Upper lobe of left lung (tissue), 6 donors: ENCODE data around the gene PRDM16. TPM values are rescaled to one million over a fixed set of nuclear protein-coding genes. Genes with fewer than 3 reads are reported as not detected.

Source experiments
- ATAC-seq, 2 donors: fragments of 200-7000 bp; cut with Tn5 transposase; one replicate each; pipeline ENCODE4 v1.9.1; 2022; ENCODE audit warnings: mild to moderate bottlenecking in 2 of 2, moderate library complexity in 2 of 2; ENCODE audit not compliant: low FRiP score in 2 of 2
- DNase-seq, 2 donors: peaks; one replicate each; pipeline ENCODE4 v3.0.0-alpha.2; 2019 to 2020
- H3K27ac ChIP-seq, 4 donors: fragments of 200-600 bp; sonication (generic); one replicate each; pipeline ENCODE4 v1.5.1; 2016 to 2019
- H3K27me3 ChIP-seq, 4 donors: fragments of 200-600 bp; sonication (generic); one replicate each; pipeline ENCODE4 v1.5.1; 2017 to 2019
- H3K36me3 ChIP-seq, 4 donors: fragments of 200-600 bp; sonication (generic); one replicate each; pipeline ENCODE4 v1.5.1; 2016 to 2019
- H3K4me1 ChIP-seq, 4 donors: fragments of 200-600 bp; sonication (generic); one replicate each; pipeline ENCODE4 v1.5.1; 2018 to 2019
- H3K4me3 ChIP-seq, 4 donors: fragments of 200-600 bp; sonication (generic); one replicate each; pipeline ENCODE4 v1.5.1; 2017 to 2019; ENCODE audit warnings: mild to moderate bottlenecking in 2 of 4, moderate library complexity in 1 of 4
- H3K9me3 ChIP-seq, 4 donors: fragments of 200-600 bp; sonication (generic); one replicate each; pipeline ENCODE4 v1.5.1; 2018 to 2019
- CTCF ChIP-seq, 6 experiments: fragments of 450-650 bp in 4 of 6; fragments of 200-600 bp in 2 of 6; sonication (generic) in 2 of 6; IDR thresholded peaks; one replicate each; pipeline ENCODE4 v1.5.1; 2016 to 2019; ENCODE audit warnings: antibody characterized with exemption in 6 of 6
- EP300 ChIP-seq, 4 donors: sonication (generic); formaldehyde crosslinking; IDR thresholded peaks; one replicate each; pipeline ENCODE4 v1.5.1; 2017; ENCODE audit warnings: antibody characterized with exemption in 4 of 4, control low read depth in 2 of 4
- POLR2A ChIP-seq, 4 donors: fragments of 450-650 bp; IDR thresholded peaks; one replicate each; pipeline ENCODE4 v1.5.1; 2016 to 2017; ENCODE audit warnings: antibody characterized with exemption in 4 of 4, mild to moderate bottlenecking in 2 of 4
- POLR2AphosphoS5 ChIP-seq, 2 donors: sonication (generic); formaldehyde crosslinking; IDR thresholded peaks; one replicate each; pipeline ENCODE4 v1.5.1; 2017; ENCODE audit warnings: antibody characterized with exemption in 2 of 2
- WGBS, 2 donors: methylation state at CpG; one replicate each; pipeline ENCODE4 v1.1.5; 2017 to 2018; 5-methylcytosine and 5-hydroxymethylcytosine counted together
- total RNA-seq, 6 donors: library from RNA; depleted of rRNA in 4 of 6; stranded (reverse); fragments of >200 nt in 4 of 6; gene quantifications; one replicate each; pipeline versions ENCODE4 v1.1.0 to v1.2.1, GENCODE V29; 2016 to 2021
- donor health status: DM: no; HTN: no; CAD: no; lungs with moderate emphysema.
- donor health status: DM: no; HTN: yes; CAD: no; lungs with severe emphysema.

PRDM16 gene
- total RNA-seq, 6 donors from 2014 or later: 12.3 to 54.5 (median 21.2) TPM

- WGBS, 2 donors: 69 to 80% methylated on average over 16 to 48 of the region's 50 CpGs
- no peaks in the 10 kb centered on the region for H3K36me3 ChIP-seq
- no peak for ATAC-seq
- peaks cover 4 to 24% (median 11%) of the 10 kb centered on the region in 4 donors for H3K4me1 ChIP-seq
- no peak overlapping the region for H3K4me3 ChIP-seq
- no peak overlapping the region for H3K27ac ChIP-seq
- DNase-seq: peak in 1 of 2 donors; percentile 73
- TF ChIP-seq CTCF (IDR thresholded peaks at IDR 0.05): no peak
- TF ChIP-seq POLR2AphosphoS5 (IDR thresholded peaks at IDR 0.05): no peak
- TF ChIP-seq EP300 (IDR thresholded peaks at IDR 0.05): no peak
- no peak for TF ChIP-seq POLR2A (IDR thresholded peaks at IDR 0.05)
- peaks cover 0 to 38% (median 3%) of the 10 kb centered on the region in 4 donors for H3K27me3 ChIP-seq
- no peaks in the 10 kb centered on the region for H3K9me3 ChIP-seq
These were observed 6.2 kb upstream of the PRDM16 start for GRCh38 chr1:3062616-3063378.

GRCh38 chr1:3063379-3064295 lies 5.4 kb upstream of the PRDM16 start:
- H3K4me3 ChIP-seq: peak overlapping the region in 1 of 4 donors; percentile 10
- no peaks in the 10 kb centered on the region for H3K9me3 ChIP-seq
- H3K4me1 ChIP-seq: peaks cover 12 to 33% (median 18%) of the 10 kb centered on the region in 4 donors
- H3K27me3 ChIP-seq: peaks cover 0 to 46% (median 11%) of the 10 kb centered on the region in 4 donors
- no peak for ATAC-seq
- peak; percentile 7 to 83 for DNase-seq
- TF ChIP-seq POLR2A (IDR thresholded peaks at IDR 0.05): no peak
- TF ChIP-seq EP300 (IDR thresholded peaks at IDR 0.05): no peak
- TF ChIP-seq CTCF (IDR thresholded peaks at IDR 0.05): no peak
- TF ChIP-seq POLR2AphosphoS5 (IDR thresholded peaks at IDR 0.05): no peak
- H3K27ac ChIP-seq: no peak overlapping the region
- WGBS, 2 donors: 68 to 75% methylated on average over 42 to 91 of the region's 91 CpGs
- no peaks in the 10 kb centered on the region for H3K36me3 ChIP-seq

- WGBS, 2 donors: 64 to 79% methylated on average over 7 to 17 of the region's 17 CpGs
- H3K4me3 ChIP-seq: no peak overlapping the region
These were observed 4.6 kb upstream of the PRDM16 start for GRCh38 chr1:3064296-3064850.

GRCh38 chr1:3064901-3065300 lies 4.1 kb upstream of the PRDM16 start:
- H3K27me3 ChIP-seq: peaks cover 0 to 53% (median 13%) of the 10 kb centered on the region in 4 donors
- DNase-seq (peak; percentile 12 to 23), ATAC-seq (no peak)
- no peaks in the 10 kb centered on the region for H3K36me3 ChIP-seq
- no peak for TF ChIP-seq POLR2A (IDR thresholded peaks at IDR 0.05)
- no peaks in the 10 kb centered on the region for H3K9me3 ChIP-seq
- H3K4me1 ChIP-seq: peaks cover 15 to 43% (median 20%) of the 10 kb centered on the region in 4 donors
- no peak overlapping the region for H3K27ac ChIP-seq
- H3K4me3 ChIP-seq: no peak overlapping the region
- WGBS, 2 donors: 66 to 75% methylated on average over 9 of the region's 9 CpGs

More at GRCh38 chr1:3064296-3064850, 4.6 kb upstream of the PRDM16 start:
- Histone ChIP-seq H3K27ac (no peak overlapping the region), H3K36me3 (no peaks in the 10 kb centered on the region), H3K4me1 (peaks cover 15 to 37% (median 20%) of the 10 kb centered on the region in 4 donors), H3K9me3 (no peaks in the 10 kb centered on the region), H3K27me3 (peaks cover 0 to 48% (median 11%) of the 10 kb centered on the region in 4 donors)
- no peak for ATAC-seq
- no peak for TF ChIP-seq POLR2AphosphoS5 (IDR thresholded peaks at IDR 0.05)
- no peak for TF ChIP-seq POLR2A (IDR thresholded peaks at IDR 0.05)
- TF ChIP-seq CTCF (IDR thresholded peaks at IDR 0.05): no peak
- TF ChIP-seq EP300 (IDR thresholded peaks at IDR 0.05): no peak
- peak; percentile 15 to 59 for DNase-seq

- no peak overlapping the region for H3K4me3 ChIP-seq
- no peak overlapping the region for H3K27ac ChIP-seq
- peaks cover 0 to 54% (median 13%) of the 10 kb centered on the region in 4 donors for H3K27me3 ChIP-seq
- TF ChIP-seq POLR2AphosphoS5 (IDR thresholded peaks at IDR 0.05): no peak
- no peak for TF ChIP-seq EP300 (IDR thresholded peaks at IDR 0.05)
- no peak for TF ChIP-seq CTCF (IDR thresholded peaks at IDR 0.05)
- no peak for TF ChIP-seq POLR2A (IDR thresholded peaks at IDR 0.05)
- no peak for ATAC-seq
- peaks cover 16 to 48% (median 20%) of the 10 kb centered on the region in 4 donors for H3K4me1 ChIP-seq
- WGBS, 2 donors: 70 to 81% methylated on average over 5 to 8 of the region's 8 CpGs
- no peaks in the 10 kb centered on the region for H3K9me3 ChIP-seq
- peak; percentile 14 to 40 for DNase-seq
- no peaks in the 10 kb centered on the region for H3K36me3 ChIP-seq
These were observed 3.6 kb upstream of the PRDM16 start for GRCh38 chr1:3065396-3065795.
